GM18502 (cell line): ENCODE results near the gene MARCHF4.
"Not testable (repeated sequence)": the region's sequence is repeated elsewhere in the genome, so short reads cannot be mapped to it uniquely, and the experiment has no call there.

Source experiments
- ATAC-seq: cut with Tn5 transposase; IDR thresholded peaks from one replicate; pipeline ENCODE4 v1.9.1; 2021; ENCODE audit warnings: mild to moderate bottlenecking; ENCODE audit not compliant: unreplicated experiment, poor library complexity

Gene MARCHF4

DNA sequence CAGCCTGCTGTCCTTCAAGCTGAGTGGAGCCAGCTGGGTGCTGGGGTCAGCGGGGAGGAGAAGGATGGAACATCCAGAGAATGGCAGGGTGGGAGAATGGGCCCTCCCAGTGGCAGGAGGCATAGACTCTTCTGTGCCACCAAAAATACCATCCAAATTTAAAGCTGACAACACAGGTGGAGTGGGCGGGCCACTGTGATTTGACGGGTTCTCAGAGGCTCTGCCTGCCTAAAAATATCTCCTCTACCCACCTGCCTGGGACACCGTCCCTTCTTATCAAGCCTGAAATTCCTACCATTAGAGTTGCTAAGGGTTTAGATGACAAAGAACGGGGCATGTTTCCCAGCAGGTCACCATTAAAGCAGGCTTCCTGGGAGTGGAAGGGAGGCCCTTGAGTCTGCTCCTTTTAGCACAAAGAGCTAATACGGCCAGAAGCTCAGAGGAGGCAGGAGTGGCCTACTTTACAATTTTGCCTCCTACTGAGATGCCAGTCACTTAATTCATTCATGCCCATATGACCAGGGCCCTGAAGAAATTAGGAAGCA, 19.8 kb upstream of the MARCHF4 start:
- no peak for ATAC-seq

DNA sequence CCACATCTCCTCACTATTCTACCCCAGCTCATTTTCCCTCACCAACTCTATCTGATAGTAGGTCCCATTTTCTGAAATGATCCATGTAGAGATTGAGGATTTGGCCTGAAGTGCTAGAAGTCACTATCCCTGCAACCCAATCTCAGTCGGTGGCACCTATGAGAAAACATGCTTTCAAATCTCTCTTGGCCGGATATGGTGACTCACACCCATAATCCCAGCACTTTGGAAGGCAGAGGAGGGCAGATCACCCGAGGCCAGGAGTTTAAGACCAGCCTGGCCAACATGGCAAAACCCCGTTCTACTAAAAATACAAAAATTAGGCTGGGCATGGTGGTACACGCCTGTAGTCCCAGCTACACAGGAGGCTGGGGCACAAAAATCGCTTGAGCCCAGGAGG, 19.1 kb upstream of the MARCHF4 start:
- ATAC-seq, result no peak

DNA sequence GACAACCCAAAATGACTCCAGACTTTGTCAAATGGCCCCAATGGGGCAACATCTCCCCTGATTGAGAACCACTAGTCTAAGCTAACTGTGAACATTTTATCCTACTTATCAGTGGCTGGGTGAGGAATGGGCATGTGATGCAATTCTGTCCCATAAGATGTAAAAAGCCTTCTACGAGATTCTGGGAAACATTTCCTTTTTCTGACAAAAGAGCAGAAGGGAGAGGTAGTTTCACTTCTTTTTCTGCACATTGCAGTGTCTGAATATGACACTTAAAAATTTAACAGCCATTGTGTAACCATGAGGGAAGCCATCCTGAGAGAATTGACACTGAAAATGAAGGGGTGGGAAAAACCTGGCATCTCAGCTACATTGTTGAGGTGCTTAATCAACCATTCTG, 17.3 kb upstream of the MARCHF4 start:
- no peak for ATAC-seq

DNA sequence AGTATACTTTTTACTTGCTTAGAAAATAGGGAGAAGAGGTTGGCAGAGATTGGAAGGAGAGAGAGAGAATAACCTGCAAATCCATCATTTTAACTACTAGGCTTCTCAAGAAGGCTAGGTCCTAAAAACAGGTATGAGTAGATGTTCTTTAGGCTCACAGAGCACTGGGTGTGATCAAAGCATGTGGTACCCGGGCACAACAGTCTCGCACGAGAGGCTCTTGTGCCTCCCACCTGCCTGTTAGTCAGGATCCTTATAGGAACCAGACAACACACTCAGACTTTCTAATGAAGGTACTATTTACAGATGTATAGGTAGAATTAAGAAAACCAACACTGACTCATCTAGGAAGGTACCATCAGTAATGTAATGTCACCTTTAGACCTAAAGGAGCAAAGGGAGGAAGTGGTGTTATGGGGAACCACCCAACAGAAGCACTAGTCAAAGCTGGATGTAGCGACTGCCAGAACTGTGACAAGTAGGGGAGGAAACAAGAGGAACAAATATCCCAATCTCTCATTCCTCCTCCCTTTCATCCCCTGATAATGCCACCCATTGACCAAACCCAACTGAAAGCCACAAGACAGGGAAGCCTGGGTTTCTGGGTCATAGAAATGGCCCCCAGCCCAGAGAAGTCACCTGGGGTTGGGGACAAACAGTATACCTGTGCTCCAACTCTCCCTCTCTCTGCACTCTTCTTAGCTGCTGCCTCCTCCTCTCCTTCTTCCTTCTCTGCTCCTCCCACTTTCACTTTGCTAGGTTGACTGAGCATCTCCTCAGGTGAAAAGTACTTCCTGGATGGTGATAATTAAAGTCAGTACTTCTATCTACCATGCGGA, 16.0 kb upstream of the MARCHF4 start:
- ATAC-seq, result no peak

DNA sequence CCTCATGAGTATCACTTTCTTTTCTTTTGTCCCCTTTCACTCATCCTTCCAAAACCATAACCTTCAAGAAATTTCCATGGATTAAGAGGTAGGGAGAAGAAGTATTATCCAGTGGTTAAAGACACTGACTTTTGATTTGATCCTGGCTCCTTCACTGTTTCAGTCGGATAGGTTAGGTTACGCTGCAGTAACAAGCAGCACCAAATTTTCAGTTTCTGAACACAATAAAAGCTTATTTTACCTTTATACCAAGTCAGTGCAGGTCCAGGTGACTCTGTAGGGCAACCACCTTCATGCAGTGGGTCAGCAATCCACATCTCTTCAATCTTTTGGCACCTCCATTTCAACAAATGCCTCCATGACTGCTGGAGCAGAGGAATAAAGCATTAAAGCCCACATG, 15.0 kb upstream of the MARCHF4 start:
- no peak for ATAC-seq

DNA sequence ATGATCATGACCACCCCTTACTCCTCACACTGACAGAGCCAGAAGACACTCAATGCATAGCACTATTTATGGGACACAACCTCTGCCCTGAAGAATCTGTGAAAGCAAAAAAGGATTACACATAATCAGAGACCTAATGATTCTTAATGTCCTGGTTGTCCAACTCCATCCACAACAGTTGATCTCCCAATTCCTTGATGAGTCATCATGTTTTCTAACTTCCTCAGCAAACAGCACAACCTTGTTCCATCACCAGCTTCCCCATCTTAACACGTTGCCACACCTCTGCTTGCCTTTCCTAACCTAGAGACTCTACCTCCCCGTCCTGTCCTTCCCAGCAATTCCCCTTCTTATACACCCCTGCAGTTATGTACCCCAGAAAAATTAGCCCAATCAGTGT, 13.2 kb upstream of the MARCHF4 start:
- no peak for ATAC-seq

DNA sequence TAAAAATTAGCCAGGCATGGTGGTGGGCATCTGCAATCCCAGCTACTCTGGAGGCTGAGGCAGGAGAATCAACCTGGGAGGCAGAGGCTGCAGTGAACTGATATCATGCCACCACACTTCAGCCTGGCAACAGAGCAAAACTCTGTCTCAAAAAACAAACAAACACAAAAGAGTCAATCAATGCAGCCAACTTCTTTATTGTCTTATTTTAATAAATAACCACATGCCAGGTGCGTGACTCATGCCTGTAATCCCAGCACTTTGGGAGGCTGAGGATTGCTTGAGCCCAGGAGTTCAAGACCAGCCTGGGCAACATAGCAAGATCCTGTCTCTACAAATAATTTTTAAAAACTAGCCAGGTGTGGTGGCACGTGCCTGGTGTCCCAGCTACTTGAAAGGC, 12.1 kb upstream of the MARCHF4 start:
- ATAC-seq, result not testable (repeated sequence)

DNA sequence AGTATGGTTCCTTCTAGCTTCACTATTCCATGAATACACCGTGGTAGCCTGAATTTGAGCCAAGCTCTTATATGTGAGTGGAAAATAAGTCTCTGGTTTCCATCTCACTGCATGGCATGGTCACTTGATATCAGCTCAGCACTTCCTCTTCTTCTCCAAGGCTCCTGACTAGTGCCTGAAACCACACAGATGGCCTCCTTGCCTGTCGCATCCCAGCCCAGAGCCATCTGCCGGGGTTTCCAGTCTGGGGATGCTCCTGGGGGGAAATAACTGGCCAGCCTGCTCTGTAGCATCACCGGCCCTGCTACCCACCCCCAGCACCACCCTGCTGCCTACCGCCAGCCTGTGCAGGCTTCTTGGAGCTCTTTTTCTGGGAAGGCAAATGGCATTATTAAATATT, 7.7 kb upstream of the MARCHF4 start:
- no peak for ATAC-seq

DNA sequence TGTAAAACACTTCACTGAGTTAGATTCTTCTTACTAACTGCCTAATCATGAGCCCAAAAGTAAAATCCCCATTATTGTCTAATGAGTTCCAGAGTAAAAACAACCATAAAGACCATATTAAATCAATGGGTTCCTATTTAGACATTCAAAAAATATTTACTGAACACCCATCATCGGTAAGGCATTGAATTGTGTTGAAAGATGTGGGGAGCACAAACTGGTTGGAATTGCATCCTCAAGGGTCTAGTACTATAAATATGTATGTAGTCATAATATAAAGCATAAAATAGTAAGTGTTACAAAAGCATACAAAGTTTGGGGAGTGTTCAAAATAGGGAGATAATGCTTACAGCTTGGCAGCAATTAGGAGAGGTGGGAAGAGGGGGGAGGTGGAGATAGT, 3.0 kb upstream of the MARCHF4 start:
- ATAC-seq, result no peak

DNA sequence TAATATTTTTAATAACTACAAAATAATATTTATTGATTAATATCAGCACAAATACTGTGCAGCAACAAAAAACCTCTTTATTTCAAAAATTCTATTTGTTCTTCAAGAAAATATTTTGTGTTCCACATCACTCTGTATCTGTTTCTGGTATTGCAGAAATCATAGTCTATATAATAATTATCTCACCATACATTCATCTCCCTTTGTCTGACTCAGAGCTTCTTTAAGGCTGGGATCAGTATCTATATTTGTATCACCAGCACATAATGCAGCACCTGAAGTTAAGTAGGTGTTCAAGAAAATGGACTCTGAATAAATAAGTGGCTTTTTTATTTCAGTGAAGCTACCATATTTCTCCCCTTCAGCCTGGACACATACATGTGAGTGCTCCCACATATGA, 1.6 kb upstream of the MARCHF4 start:
- no peak for ATAC-seq

DNA sequence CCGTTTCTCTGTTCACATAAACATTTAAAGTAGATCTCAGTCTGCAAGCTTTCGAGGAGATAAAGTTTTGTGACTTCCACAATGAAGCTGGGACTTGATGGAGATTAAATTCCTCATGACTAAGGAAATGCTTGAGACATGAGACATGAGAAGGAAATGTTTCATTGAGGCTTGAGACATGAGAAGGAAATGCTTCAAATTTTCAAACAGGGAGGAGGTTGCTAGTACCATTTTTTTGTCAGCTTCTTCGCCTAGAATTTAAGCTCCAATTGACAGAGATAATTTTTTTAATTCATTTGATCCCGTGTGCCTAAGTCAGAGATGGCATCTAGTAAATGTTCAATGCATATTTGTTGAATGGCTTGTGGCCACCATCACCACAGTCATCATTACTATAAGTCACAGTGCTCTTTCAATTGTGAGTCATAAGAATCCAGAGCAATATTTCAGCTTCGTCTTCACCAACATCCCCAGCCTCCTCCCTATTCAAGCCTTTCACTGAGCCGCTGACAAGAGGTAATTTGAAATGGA, 543 bp upstream of the MARCHF4 start:
- no peak for ATAC-seq

DNA sequence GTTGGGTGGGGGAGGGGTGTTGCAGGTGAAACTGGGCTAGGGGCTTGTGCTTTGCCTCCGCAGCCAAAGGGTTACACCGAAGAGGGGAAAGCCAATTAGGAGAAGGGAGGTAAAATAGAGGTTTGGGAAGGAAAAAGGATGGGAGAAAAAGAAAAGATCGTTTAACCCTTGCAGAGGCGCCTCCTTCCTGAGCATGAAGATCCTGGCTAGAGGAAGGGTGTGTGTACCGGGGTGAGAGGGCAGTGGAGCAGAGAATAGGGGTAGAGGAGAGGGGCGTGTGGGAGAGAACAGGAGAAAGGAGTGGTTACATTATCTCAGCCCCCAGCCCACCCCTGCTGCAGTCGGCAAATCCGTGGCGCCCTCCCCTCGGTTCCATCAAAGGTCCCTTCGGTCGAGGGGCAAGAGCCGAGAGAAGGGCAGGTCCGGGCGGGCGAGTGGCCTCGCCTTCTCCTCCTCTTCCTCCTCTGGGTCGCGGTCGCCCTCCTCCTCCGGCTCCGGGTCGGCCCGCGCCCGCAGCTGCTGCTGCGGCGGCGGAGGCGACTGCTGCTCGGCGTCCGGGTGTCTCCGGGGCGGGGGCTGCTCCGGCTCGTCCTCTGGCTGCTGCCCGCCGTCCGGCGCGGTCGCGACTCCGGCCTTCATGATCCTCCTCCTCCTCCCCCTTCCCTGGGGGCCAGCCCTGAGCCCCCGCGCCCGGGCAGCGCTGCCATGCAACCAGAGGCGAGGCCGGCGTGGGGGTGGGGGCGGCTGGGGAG, 1.1 kb downstream of the MARCHF4 start:
- no peak for ATAC-seq

DNA sequence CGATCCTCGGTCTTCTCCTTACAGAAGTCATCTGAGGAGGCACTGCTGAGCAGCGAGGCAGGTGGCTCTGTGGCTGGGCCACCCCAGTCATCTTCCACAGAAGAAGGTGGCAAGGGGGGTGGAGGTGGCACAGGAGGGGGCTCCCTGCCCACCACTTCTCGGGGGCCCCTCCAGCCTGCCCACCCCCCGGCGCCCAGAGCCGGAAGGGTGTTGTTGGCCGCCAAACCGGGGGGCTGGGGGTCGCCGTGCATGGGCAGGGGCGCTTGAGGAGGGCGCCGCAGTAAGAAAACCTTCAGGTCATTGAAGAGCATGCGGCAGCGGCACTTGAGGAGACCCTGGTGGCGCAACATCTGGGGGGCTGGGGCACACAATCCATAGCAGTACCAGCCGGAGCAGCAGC, 2.5 kb downstream of the MARCHF4 start:
- no peak for ATAC-seq

DNA sequence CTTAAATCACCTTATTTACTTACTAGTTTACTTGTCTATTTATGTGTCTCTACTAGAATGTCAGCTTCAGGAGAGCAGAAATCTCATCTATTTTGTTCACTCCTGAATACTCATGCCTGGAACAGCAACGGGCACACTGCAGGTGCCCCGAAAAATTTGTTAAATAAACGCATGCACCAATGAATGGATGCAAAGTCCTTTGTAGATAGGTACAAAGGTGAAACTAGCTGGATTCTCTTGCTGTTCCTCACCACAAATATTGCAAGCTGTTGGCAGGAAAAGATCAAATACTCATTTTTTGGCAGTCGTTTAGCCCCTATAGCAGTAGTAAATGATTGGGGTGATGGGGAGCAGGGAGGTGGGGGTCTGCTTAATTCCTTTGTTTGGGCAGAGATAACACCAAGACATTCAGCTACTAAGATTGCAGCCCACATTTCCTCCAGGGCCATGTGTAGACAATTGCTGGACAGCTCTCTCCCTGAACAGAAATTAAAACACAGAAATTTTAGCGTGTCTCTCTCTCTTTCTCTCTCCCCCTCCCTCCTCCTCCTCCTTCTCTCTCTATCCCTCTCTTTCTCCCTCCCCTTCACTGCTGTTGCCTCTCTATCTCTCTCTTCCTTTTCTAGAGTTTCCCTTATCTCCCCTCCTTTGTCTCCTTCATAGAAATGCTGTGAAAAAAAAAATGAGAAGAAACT, 5.4 kb downstream of the MARCHF4 start:
- ATAC-seq, result no peak

DNA sequence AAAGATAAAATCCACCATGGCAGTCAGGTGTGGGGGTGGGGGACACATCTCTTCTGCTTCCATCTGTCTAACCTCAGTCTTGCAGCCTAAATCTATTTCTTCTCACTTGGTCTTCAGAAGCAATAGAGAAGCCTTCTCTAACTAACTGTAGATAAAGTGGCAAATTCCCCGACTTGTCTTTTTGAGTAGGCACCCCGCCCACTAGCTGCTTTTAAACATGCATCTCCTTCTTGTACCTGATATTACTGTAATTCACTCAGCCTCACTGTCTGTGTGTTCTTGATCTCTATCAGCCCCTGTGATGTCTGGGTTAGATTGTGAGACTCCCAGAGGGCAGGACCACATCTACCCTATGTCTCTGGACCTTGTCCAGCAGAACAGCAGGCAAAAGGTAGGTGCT, 6.8 kb downstream of the MARCHF4 start:
- ATAC-seq, result no peak

DNA sequence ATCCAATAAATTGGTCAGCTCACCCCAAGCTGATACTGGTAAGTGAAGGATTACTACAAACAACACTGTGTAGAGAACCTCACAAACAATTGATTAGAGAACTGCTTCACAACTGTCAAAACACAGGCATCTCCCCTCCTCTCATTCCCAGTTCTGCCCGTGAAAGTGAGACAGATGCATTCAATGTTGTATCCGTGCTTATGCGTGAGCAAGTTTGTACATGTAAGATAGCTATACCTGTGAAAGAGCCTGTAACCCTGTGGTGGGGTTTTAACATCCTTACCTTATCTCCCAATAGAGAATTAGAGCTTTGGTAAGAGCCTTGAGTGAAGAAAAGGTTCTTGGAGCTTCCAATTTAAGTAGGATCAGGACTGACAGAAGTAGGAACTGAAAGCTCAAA, 9.1 kb downstream of the MARCHF4 start:
- no peak for ATAC-seq

DNA sequence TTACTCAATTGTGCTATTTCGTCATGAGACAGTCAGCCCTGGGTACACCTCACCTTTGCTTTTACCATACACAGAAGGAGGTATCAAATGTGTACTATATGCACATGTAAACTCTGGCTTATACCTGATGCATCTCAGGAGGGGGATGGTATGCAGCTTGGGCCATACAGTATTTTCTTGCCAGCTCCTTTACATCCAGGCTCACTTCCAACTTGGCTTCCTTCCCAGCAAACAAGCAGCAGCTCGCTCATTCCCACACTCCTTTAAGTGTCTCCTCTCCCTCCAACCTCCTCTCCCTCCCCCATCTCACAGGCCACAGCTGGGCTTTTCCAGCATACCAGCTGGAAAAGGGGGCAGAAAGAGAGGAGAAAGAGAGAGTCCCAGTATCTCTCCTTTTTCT, 9.6 kb downstream of the MARCHF4 start:
- no peak for ATAC-seq

DNA sequence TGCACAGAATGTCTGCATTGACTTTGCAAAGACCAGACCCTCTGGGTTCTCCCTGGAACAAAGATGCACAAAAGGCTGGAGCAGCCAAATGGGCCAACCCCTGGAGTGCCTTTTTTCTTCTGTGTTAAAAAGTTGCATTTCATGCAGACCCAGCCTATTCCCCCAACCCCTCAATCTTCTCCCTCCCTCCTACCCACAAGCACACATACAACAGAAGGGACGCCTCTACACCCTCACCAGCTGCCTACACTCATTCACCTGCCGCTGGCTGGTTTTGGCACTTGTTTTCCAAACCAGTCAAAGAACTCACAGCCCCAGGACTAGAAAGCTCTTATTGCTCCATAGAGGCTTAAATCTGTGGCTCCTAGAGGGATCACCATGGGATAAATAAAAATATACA, 16.6 kb downstream of the MARCHF4 start:
- ATAC-seq, result no peak

DNA sequence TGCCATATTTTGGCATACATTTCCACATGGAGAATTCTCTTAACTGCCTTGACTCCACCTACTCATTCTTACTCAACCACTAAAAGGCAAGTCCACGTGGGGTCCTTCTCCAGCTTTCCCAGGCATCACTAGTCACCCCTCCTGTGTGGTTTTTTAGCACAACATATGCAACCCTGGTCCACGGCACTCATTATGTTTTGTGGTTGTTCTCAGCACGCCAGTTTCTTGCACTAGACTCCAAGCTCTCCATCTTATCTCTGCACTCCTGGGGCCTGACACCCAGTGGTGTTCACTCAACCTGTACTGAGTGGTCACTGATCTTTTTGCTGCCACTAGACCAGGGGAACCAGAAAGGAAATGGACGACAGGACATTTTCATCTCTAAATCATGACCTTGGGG, 18.0 kb downstream of the MARCHF4 start:
- no peak for ATAC-seq

DNA sequence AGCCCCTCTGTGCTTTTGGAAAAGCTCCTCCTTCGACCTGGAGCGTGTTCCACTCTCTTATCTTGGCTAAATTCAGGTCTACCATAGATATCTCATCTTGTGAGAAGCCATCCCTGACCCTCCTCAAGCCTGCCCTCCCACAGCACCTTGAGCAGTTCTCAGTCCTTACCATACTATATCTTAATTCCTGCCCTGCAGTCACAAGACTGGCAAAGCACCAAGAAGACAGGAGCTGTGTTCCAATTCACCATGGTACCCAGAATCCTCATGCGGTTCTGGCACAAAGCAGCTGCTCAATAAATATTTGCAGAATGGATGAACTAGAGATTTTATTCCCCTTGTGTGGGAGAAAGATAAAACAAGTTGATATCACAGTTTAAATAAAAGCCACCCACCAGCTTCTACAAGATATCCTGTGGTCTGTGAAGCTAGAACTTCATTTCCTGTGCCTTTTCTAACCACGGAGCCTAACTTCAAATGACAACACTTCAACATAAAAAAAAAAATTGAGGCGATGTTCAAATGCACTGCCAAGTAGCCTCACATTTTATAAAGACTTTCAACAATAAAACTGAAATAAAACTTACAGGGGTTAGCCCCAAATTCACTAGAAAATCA, 19.5 kb downstream of the MARCHF4 start:
- ATAC-seq, result no peak
